HepG2 (cell line): ENCODE data around the gene DYNLL2. TPM values are rescaled to one million over a fixed set of nuclear protein-coding genes. Genes with fewer than 3 reads are reported as not detected.

Experiments used
- ATF1 ChIP-seq: IDR thresholded peaks from 2 replicates; pipeline ENCODE4 v1.6.1; 2016; ENCODE audit warnings: mild to moderate bottlenecking, control low read depth
- BRD4 ChIP-seq: sonication (generic); formaldehyde crosslinking; IDR thresholded peaks from 2 replicates; pipeline ENCODE4 v1.4.0; 2020; ENCODE audit warnings: missing genetic modification reagents
- CEBPG ChIP-seq: IDR thresholded peaks from 2 replicates; pipeline ENCODE4 v1.6.1; 2016
- CENPX ChIP-seq: sonication (generic); formaldehyde crosslinking; IDR thresholded peaks from 2 replicates; pipeline ENCODE4 v1.9.0; 2021; ENCODE audit warnings: mild to moderate bottlenecking, missing genetic modification reagents, moderate library complexity
- EHMT2 ChIP-seq: fragments of 200-600 bp; sonication (generic); IDR thresholded peaks from 2 replicates; pipeline ENCODE4 v1.7.0; 2017; ENCODE audit warnings: antibody characterized with exemption, low read depth, low read length, borderline replicate concordance
- ESRRA ChIP-seq: sonication (generic); formaldehyde crosslinking; IDR thresholded peaks from 2 replicates; pipeline ENCODE4 v1.5.1; 2020; ENCODE audit warnings: mild to moderate bottlenecking, low read depth, missing genetic modification reagents
- FOXA3 ChIP-seq: IDR thresholded peaks from 2 replicates; pipeline ENCODE4 v1.6.1; 2016; ENCODE audit warnings: missing genetic modification reagents, missing compliant biosample characterization
- JDP2 ChIP-seq: sonication (generic); formaldehyde crosslinking; IDR thresholded peaks from 2 replicates; pipeline ENCODE4 v1.8.1; 2022; ENCODE audit warnings: missing genetic modification reagents, borderline replicate concordance
- KLF13 ChIP-seq: sonication (generic); formaldehyde crosslinking; IDR thresholded peaks from 2 replicates; pipeline ENCODE4 v1.4.0; 2020; ENCODE audit warnings: mild to moderate bottlenecking, missing genetic modification reagents
- MTERF4 ChIP-seq: sonication (generic); formaldehyde crosslinking; IDR thresholded peaks from 2 replicates; pipeline ENCODE4 v1.8.0; 2023; ENCODE audit warnings: mild to moderate bottlenecking, missing genetic modification reagents
- NCOA2 ChIP-seq: sonication (generic); formaldehyde crosslinking; IDR thresholded peaks from 2 replicates; pipeline ENCODE4 v1.8.0; 2022; ENCODE audit warnings: inconsistent platforms
- PHF8 ChIP-seq: sonication (generic); formaldehyde crosslinking; IDR thresholded peaks from 2 replicates; pipeline ENCODE4 v1.5.0; 2020; ENCODE audit warnings: missing genetic modification reagents
- POLR2AphosphoS2 ChIP-seq: IDR thresholded peaks from 2 replicates; pipeline ENCODE4 v1.6.1; 2011; ENCODE audit warnings: low read depth, low read length, improper control_type of control experiment
- SP4 ChIP-seq: sonication (generic); formaldehyde crosslinking; IDR thresholded peaks from 2 replicates; pipeline ENCODE4 v1.8.1; 2023; ENCODE audit warnings: mild to moderate bottlenecking, missing genetic modification reagents
- SRF ChIP-seq: IDR thresholded peaks from 2 replicates; pipeline ENCODE4 v1.6.1; 2011; ENCODE audit warnings: mild to moderate bottlenecking, low read depth, low read length, moderate library complexity
- SRSF1 ChIP-seq: fragments of 200-400 bp; formaldehyde crosslinking; optimal IDR thresholded peaks from 2 replicates; pipeline ENCODE3; 2017; ENCODE audit warnings: mild to moderate bottlenecking, low read depth, low read length, moderate library complexity
- TCF12 ChIP-seq, 2 experiments: fragments of 450-650 bp in 1 of 2; sonication (generic) in 1 of 2; formaldehyde crosslinking in 1 of 2; IDR thresholded peaks; 2 replicates each; pipeline versions ENCODE4 v1.6.1 to v1.8.0; 2017 to 2022; ENCODE audit warnings: antibody characterized with exemption in 1 of 2, mild to moderate bottlenecking in 1 of 2, missing genetic modification reagents in 1 of 2, moderate library complexity in 1 of 2
- TOPORS ChIP-seq: sonication (generic); formaldehyde crosslinking; IDR thresholded peaks from 2 replicates; pipeline ENCODE4 v1.8.0; 2023; ENCODE audit warnings: mild to moderate bottlenecking, missing genetic modification reagents
- ZC3H13 ChIP-seq: sonication (generic); formaldehyde crosslinking; IDR thresholded peaks from 2 replicates; pipeline ENCODE4 v1.8.1; 2023; ENCODE audit warnings: mild to moderate bottlenecking, missing genetic modification reagents, moderate library complexity
- ZFY ChIP-seq: sonication (generic); formaldehyde crosslinking; IDR thresholded peaks from 2 replicates; pipeline ENCODE4 v1.4.0; 2020; ENCODE audit warnings: missing genetic modification reagents
- ZNF569 ChIP-seq: sonication (generic); formaldehyde crosslinking; IDR thresholded peaks from 2 replicates; pipeline ENCODE4 v1.5.0; 2020; ENCODE audit warnings: mild to moderate bottlenecking, missing genetic modification reagents, moderate library complexity, borderline replicate concordance
- ZNF740 ChIP-seq: sonication (generic); formaldehyde crosslinking; IDR thresholded peaks from 2 replicates; pipeline ENCODE4 v1.4.0; 2020; ENCODE audit warnings: missing genetic modification reagents
- ZSCAN9 ChIP-seq: IDR thresholded peaks from 2 replicates; pipeline ENCODE4 v1.6.1; 2016; ENCODE audit warnings: borderline replicate concordance
- polyA plus RNA-seq, 8 experiments: library from polyadenylated mRNA; depleted of rRNA in 3 of 8; stranded (reverse) in 7 of 8; unstranded in 1 of 8; fragments of >200 nt; fragmentation: Illumina TruSeq in 4 of 8; extraction: Trizol in 4 of 8; gene quantifications; 2 replicates each; pipeline versions ENCODE4 v1.2.1 to v1.2.3, GENCODE V29; 2011 to 2016; ENCODE audit warnings: low read depth in 4 of 8, missing spikeins in 1 of 8, mixed read lengths in 1 of 8; ENCODE audit not compliant: insufficient read depth in 1 of 8
- total RNA-seq, 5 experiments: library from RNA; depleted of rRNA; stranded (reverse); fragments of >200 nt; fragmentation: Illumina TruSeq; extraction: Trizol; gene quantifications; 2 replicates each; pipeline ENCODE4 v1.2.3, GENCODE V29; 2016; ENCODE audit warnings: low read depth in 1 of 5
- TF ChIP-seq, protein P1 (sequence below): sonication (generic); formaldehyde crosslinking; IDR thresholded peaks from 2 replicates; pipeline ENCODE4 v1.4.0; 2020; ENCODE audit warnings: mild to moderate bottlenecking, missing genetic modification reagents

The DYNLL2 gene
- total and polyA plus RNA-seq, 2 of the 13 experiments (the other 11 are each of a cell fraction or from before 2014, with no cell fraction given): 9.5 to 29.0 TPM

GRCh38 chr17:58120195-58120822 lies 37.1 kb downstream of the DYNLL2 start (continued):
- TF ChIP-seq ESRRA: no peak
- TF ChIP-seq ZC3H13 (CRISPR knock-in tag): no peak
- no peak for TF ChIP-seq SRF
- no peak for TF ChIP-seq ZNF740 (CRISPR knock-in tag)
- TF ChIP-seq ATF1: no peak
- TF ChIP-seq ZSCAN9 (CRISPR knock-in tag): peak; percentile 99
- TF ChIP-seq BRD4 (CRISPR knock-in tag): no peak
- TF ChIP-seq NCOA2: peak; percentile 55
- no peak for TF ChIP-seq POLR2AphosphoS2
- no peak for TF ChIP-seq CEBPG (CRISPR knock-in tag)
- no peak for TF ChIP-seq KLF13 (CRISPR knock-in tag)
- no peak for TF ChIP-seq TOPORS
- TF ChIP-seq SRSF1: no peak
- TF ChIP-seq MTERF4 (CRISPR knock-in tag): no peak
- TF ChIP-seq FOXA3 (CRISPR knock-in tag): peak; percentile 47; the same call in 1 of the 2 replicates
- no peak for TF ChIP-seq TCF12 (IDR thresholded peaks at IDR 0.05)
- TF ChIP-seq TCF12 (CRISPR knock-in tag; IDR thresholded peaks at IDR 0.05): no peak
- no peak for TF ChIP-seq ZFY (CRISPR knock-in tag)
- no peak for TF ChIP-seq JDP2 (CRISPR knock-in tag)
- no peak for TF ChIP-seq CENPX
- no peak for TF ChIP-seq PHF8 (CRISPR knock-in tag)
- TF ChIP-seq ZNF569 (CRISPR knock-in tag): no peak
- TF ChIP-seq SP4 (CRISPR knock-in tag): no peak
- peak; percentile 98 for TF ChIP-seq EHMT2
- TF ChIP-seq, protein P1, sequence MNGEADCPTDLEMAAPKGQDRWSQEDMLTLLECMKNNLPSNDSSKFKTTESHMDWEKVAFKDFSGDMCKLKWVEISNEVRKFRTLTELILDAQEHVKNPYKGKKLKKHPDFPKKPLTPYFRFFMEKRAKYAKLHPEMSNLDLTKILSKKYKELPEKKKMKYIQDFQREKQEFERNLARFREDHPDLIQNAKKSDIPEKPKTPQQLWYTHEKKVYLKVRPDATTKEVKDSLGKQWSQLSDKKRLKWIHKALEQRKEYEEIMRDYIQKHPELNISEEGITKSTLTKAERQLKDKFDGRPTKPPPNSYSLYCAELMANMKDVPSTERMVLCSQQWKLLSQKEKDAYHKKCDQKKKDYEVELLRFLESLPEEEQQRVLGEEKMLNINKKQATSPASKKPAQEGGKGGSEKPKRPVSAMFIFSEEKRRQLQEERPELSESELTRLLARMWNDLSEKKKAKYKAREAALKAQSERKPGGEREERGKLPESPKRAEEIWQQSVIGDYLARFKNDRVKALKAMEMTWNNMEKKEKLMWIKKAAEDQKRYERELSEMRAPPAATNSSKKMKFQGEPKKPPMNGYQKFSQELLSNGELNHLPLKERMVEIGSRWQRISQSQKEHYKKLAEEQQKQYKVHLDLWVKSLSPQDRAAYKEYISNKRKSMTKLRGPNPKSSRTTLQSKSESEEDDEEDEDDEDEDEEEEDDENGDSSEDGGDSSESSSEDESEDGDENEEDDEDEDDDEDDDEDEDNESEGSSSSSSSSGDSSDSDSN (CRISPR knock-in tag): no peak
